DMS114 treated with DMSO at 0.1 percent for 48 hours (cell line): ENCODE results near the gene CARM1.

Experiments
- DNase-seq: peaks from one replicate; lab custom pipeline; 2025; ENCODE audit not compliant: unreplicated experiment; lab: John Stamatoyannopoulos, UW

CARM1 gene

DNA sequence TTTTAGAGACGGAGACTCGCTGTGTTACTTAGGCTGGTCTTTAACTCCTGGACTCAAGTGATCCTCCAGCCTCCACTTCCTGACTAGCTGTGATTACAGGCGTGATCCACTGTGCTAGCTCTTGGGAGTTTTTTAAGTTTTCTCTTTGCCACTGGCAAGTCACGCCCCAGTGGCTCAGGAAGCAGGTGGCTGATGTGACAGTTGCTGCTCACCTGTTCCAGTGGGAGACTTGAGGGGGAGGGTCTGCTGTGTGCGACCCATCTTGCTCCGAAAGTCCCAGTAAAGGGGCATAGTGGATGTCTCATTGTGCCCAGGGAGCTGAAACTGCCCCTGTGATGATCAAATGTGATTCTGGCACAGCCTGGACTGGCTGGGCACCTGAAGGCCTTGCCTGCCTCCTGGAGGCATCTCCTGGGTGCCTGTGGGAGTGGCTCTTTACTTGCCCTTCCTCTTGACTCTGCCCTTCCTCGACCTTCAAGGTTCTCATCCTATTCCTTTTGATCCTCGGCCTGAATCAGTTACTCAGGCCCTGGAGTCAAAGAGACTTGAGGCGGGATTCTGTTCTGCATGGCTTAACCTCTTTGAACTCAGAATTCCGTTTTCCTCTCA, 97.3 kb downstream of the CARM1 start:
- no peak for DNase-seq

DNA sequence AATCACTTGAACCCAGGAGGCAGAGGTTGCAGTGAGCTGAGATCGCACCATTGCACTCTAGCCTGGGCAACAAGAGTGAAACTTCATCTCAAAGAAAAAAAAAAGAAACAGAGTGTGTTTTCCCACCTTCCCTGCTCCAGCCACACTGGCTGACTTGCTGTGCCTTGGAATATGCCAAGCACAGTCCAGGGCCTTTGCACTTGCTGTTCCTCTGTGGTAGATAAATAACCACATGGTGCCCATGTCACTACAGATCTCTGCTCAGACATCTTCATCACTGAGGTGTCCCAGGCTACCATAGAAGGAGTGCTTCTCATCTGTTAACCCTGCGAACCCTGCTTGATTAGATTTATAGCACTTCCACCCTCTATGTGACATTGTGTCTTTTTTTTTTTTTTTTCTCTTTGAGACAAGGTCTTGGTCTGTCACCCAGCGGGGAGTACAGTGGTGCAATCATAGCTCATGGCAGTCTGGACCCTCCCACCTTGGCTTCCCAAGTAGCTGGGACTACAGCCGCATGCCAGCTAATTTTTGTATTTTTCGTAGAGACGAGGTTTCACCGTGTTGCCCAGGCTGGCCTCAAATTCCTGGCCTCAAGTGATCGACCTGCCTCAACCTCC, 99.9 kb downstream of the CARM1 start:
- no peak for DNase-seq
